Natural killer cell (primary cell): Measurements from ENCODE around the gene PCCA. TPM values are rescaled to one million over a fixed set of nuclear protein-coding genes. Genes with fewer than 3 reads are reported as not detected.

ENCODE experiments used
- ATAC-seq, 3 donors: fragments of 150-1000 bp in 2 of 3; fragments of 200-7000 bp in 1 of 3; cut with Tn5 transposase; 1 replicate in 1 of 3; 2 replicates in 2 of 3; pipeline ENCODE4 v1.10.0; 2021; ENCODE audit warnings: mild to moderate bottlenecking in 2 of 3, moderate library complexity in 2 of 3
- DNase-seq, 2 donors: peaks; one replicate each; pipeline versions ENCODE4 v3.0.0 to v3.0.0-alpha.2; 2013 to 2021; ENCODE audit warnings: mixed read lengths in 1 of 2
- H3K27ac ChIP-seq: one replicate; pipeline ENCODE4 v1.5.1; 2013; ENCODE audit warnings: mild to moderate bottlenecking, low read length
- H3K27me3 ChIP-seq: one replicate; pipeline ENCODE4 v1.6.1; 2013; ENCODE audit warnings: low read length; ENCODE audit not compliant: control insufficient read depth, insufficient read depth
- H3K36me3 ChIP-seq: one replicate; pipeline ENCODE4 v1.6.1; 2013; ENCODE audit warnings: low read length; ENCODE audit not compliant: control insufficient read depth, insufficient read depth
- H3K4me1 ChIP-seq: one replicate; pipeline ENCODE4 v1.6.1; 2013; ENCODE audit warnings: low read length; ENCODE audit not compliant: control insufficient read depth, insufficient read depth
- H3K4me3 ChIP-seq: one replicate; pipeline ENCODE4 v1.5.1; 2013; ENCODE audit warnings: low read length
- H3K9me3 ChIP-seq: one replicate; pipeline ENCODE4 v1.6.1; 2013; ENCODE audit warnings: low read length; ENCODE audit not compliant: control insufficient read depth, insufficient read depth
- H3K27ac Mint-ChIP-seq, 2 donors: one replicate each; pipeline ENCODE4 v1.8.0; 2022; ENCODE audit warnings: mild to moderate bottlenecking in 2 of 2, mixed read lengths in 2 of 2, moderate library complexity in 1 of 2
- H3K27me3 Mint-ChIP-seq, 2 donors: one replicate each; pipeline ENCODE4 v1.8.0; 2022; ENCODE audit warnings: low read depth in 2 of 2, mixed read lengths in 2 of 2
- H3K36me3 Mint-ChIP-seq: one replicate; pipeline ENCODE4 v1.8.0; 2022; ENCODE audit warnings: mixed read lengths
- H3K4me1 Mint-ChIP-seq, 2 donors: one replicate each; pipeline ENCODE4 v1.8.0; 2022; ENCODE audit warnings: mixed read lengths in 2 of 2
- H3K4me3 Mint-ChIP-seq: one replicate; pipeline ENCODE4 v1.8.0; 2022; ENCODE audit warnings: mild to moderate bottlenecking, moderate library complexity, mixed read lengths
- H3K9me3 Mint-ChIP-seq, 2 donors: one replicate each; pipeline ENCODE4 v1.8.0; 2022; ENCODE audit warnings: mixed read lengths in 2 of 2
- CTCF ChIP-seq: fragments of 200-600 bp; IDR thresholded peaks from one replicate; pipeline ENCODE4 v1.8.0; 2022; ENCODE audit warnings: antibody characterized with exemption
- WGBS: methylation state at CpG from one replicate; pipeline ENCODE4 v1.1.7; 2013; ENCODE audit warnings: missing lambda C conversion rate; ENCODE audit not compliant: insufficient coverage; 5-methylcytosine and 5-hydroxymethylcytosine counted together
- intact Hi-C: fragments of 100-400 bp; cut with micrococcal nuclease; formaldehyde crosslinking; loops from one replicate; pipeline ENCODE4 v1.14.2; 2022
- total RNA-seq, 4 donors: library from RNA; stranded (reverse); fragments of 120-200 nt in 1 of 4; gene quantifications; one replicate each; pipeline versions ENCODE4 v1.2.3 to v1.2.4, GENCODE V29; 2013 to 2022

PCCA gene
- total RNA-seq, 3 donors from 2014 or later (not counting 1 experiment from before 2014, with no cell fraction given): 25.5 to 28.5 (median 28.2) TPM

GRCh38 chr13:100336795-100337516 lies 248.1 kb downstream of the PCCA start:
- TF ChIP-seq CTCF: no peak
- Mint-ChIP-seq H3K27ac (no peak overlapping the region), H3K4me3 (no peak overlapping the region), H3K27me3 (no peaks in the 10 kb centered on the region), H3K4me1 (peaks cover 18 to 20% of the 10 kb centered on the region in 2 donors), H3K9me3 (peaks cover 4% of the 10 kb centered on the region in 2 donors), H3K36me3 (peaks cover 9% of the 10 kb centered on the region)
- intact Hi-C loops: no loop called here
- peaks cover 3% of the 10 kb centered on the region for H3K9me3 ChIP-seq
- H3K4me1 ChIP-seq: peaks cover 4% of the 10 kb centered on the region
- H3K27ac ChIP-seq: no peak overlapping the region
- no peaks in the 10 kb centered on the region for H3K27me3 ChIP-seq
- ATAC-seq (no peak), DNase-seq (no peak)
- WGBS: 94% methylated on average over 9 of the region's 9 CpGs
- H3K4me3 ChIP-seq: no peak overlapping the region
- peaks cover 2% of the 10 kb centered on the region for H3K36me3 ChIP-seq

- Histone ChIP-seq H3K4me1 (peaks cover 4% of the 10 kb centered on the region), H3K27ac (no peak overlapping the region), H3K9me3 (peaks cover 3% of the 10 kb centered on the region), H3K4me3 (no peak overlapping the region), H3K27me3 (no peaks in the 10 kb centered on the region), H3K36me3 (peaks cover under 1% of the 10 kb centered on the region)
- H3K36me3 Mint-ChIP-seq: peaks cover 9% of the 10 kb centered on the region
- peaks cover 4% of the 10 kb centered on the region in 2 donors for H3K9me3 Mint-ChIP-seq
- no peaks in the 10 kb centered on the region for H3K27me3 Mint-ChIP-seq
- intact Hi-C loops: no loop called here
- no peak for ATAC-seq
- H3K4me1 Mint-ChIP-seq: peaks cover 18 to 20% of the 10 kb centered on the region in 2 donors
- H3K27ac Mint-ChIP-seq: no peak overlapping the region
- no peak for DNase-seq
- WGBS: 100% methylated on average over 1 of the region's 1 CpG
- no peak for TF ChIP-seq CTCF
- H3K4me3 Mint-ChIP-seq: no peak overlapping the region
Measured at GRCh38 chr13:100338275-100338674, 249.4 kb downstream of the PCCA start.

GRCh38 chr13:100339411-100339940 lies 250.6 kb downstream of the PCCA start:
- no peak for ATAC-seq
- Mint-ChIP-seq H3K4me1 (peaks cover 18 to 20% of the 10 kb centered on the region in 2 donors), H3K36me3 (peaks cover 4% of the 10 kb centered on the region), H3K4me3 (no peak overlapping the region), H3K9me3 (peaks cover 2% of the 10 kb centered on the region in 2 donors), H3K27me3 (no peaks in the 10 kb centered on the region), H3K27ac (no peak overlapping the region)
- DNase-seq: no peak
- no peak overlapping the region for H3K27ac ChIP-seq
- no peaks in the 10 kb centered on the region for H3K9me3 ChIP-seq
- peaks cover 4% of the 10 kb centered on the region for H3K4me1 ChIP-seq
- intact Hi-C loops: no loop called here
- TF ChIP-seq CTCF: no peak
- H3K4me3 ChIP-seq: no peak overlapping the region
- H3K36me3 ChIP-seq: no peaks in the 10 kb centered on the region
- no peaks in the 10 kb centered on the region for H3K27me3 ChIP-seq
- WGBS: 99% methylated on average over 7 of the region's 8 CpGs
